K562 (cell line): ENCODE results near the gene SEPTIN12. TPM values are rescaled to one million over a fixed set of nuclear protein-coding genes. Genes with fewer than 3 reads are reported as not detected.

Source experiments
- BRF1 ChIP-seq: IDR thresholded peaks from 3 replicates; pipeline ENCODE4 v1.6.1; 2011; ENCODE audit warnings: borderline replicate concordance, mild to moderate bottlenecking; ENCODE audit not compliant: insufficient read length; ENCODE audit errors: extremely low read depth
- CHD1 ChIP-seq: fragments of 200-600 bp; sonication (generic); IDR thresholded peaks from one replicate; pipeline ENCODE4 v1.6.1; 2012; ENCODE audit warnings: mild to moderate bottlenecking, moderate library complexity, low read length, inconsistent platforms
- KLF16 ChIP-seq: IDR thresholded peaks from 2 replicates; pipeline ENCODE4 v1.6.1; 2016; ENCODE audit warnings: antibody characterized with exemption
- MYNN ChIP-seq, 2 experiments: sonication (generic); formaldehyde crosslinking in 1 of 2; IDR thresholded peaks; 2 replicates each; pipeline versions ENCODE4 v1.5.0 to v1.6.1; 2016 to 2020; ENCODE audit warnings: antibody characterized with exemption in 1 of 2, missing genetic modification reagents in 1 of 2
- RBM14 ChIP-seq: fragments of 200-400 bp; formaldehyde crosslinking; IDR thresholded peaks from 2 replicates; pipeline ENCODE4 v1.6.1; 2018; ENCODE audit warnings: low read depth, mild to moderate bottlenecking, low read length, moderate library complexity, borderline replicate concordance; ENCODE audit not compliant: insufficient read depth
- SIN3A ChIP-seq, 2 experiments: fragments of 150-350 bp in 1 of 2; IDR thresholded peaks; 2 replicates each; pipeline ENCODE4 v1.6.1; 2011 to 2016; ENCODE audit warnings: borderline replicate concordance in 2 of 2, low read depth in 2 of 2, low read length in 2 of 2, mild to moderate bottlenecking in 2 of 2, moderate library complexity in 2 of 2; ENCODE audit not compliant: control insufficient read depth in 1 of 2
- TAF9B ChIP-seq: fragments of 450-650 bp; IDR thresholded peaks from 2 replicates; pipeline ENCODE4 v1.6.1; 2018; ENCODE audit warnings: mild to moderate bottlenecking; ENCODE audit not compliant: partially characterized antibody
- TAL1 ChIP-seq: fragments of 450-650 bp; IDR thresholded peaks from 2 replicates; pipeline ENCODE4 v1.6.1; 2016; ENCODE audit warnings: mild to moderate bottlenecking
- ZBTB1 ChIP-seq: sonication (generic); formaldehyde crosslinking; IDR thresholded peaks from 2 replicates; pipeline ENCODE4 v1.8.1; 2023; ENCODE audit warnings: missing genetic modification reagents, low read depth, mild to moderate bottlenecking, borderline replicate concordance
- ZBTB7A ChIP-seq: IDR thresholded peaks from 2 replicates; pipeline ENCODE4 v1.6.1; 2011; ENCODE audit warnings: low read depth, mild to moderate bottlenecking, low read length, moderate library complexity, borderline replicate concordance; ENCODE audit not compliant: control insufficient read depth
- ZNF140 ChIP-seq: fragments of 250-450 bp; sonication (Bioruptor Pico); IDR thresholded peaks from 2 replicates; pipeline ENCODE4 v1.8.0; 2021; ENCODE audit warnings: moderate library complexity, mild to moderate bottlenecking, inconsistent platforms
- polyA plus RNA-seq, 8 experiments: library from polyadenylated mRNA; depleted of rRNA in 4 of 8; stranded (reverse) in 5 of 8; unstranded in 3 of 8; fragments of >200 nt; fragmentation: Nextera tagmentation in 2 of 8; fragmentation: Illumina TruSeq in 1 of 8; extraction: Ambion mirVana in 2 of 8; extraction: Trizol in 1 of 8; gene quantifications; 2 replicates each; pipeline versions ENCODE4 v1.2.1 to v1.2.3, GENCODE V29; 2011 to 2014; ENCODE audit warnings: inconsistent platforms in 1 of 8, missing spikeins in 1 of 8
- total RNA-seq, 7 experiments: library from RNA; depleted of rRNA in 6 of 7; stranded (reverse); fragments of >200 nt in 6 of 7; fragmentation: Illumina TruSeq in 2 of 7; extraction: Trizol in 2 of 7; gene quantifications; 2 replicates each; pipeline versions ENCODE4 v1.2.1 to v1.2.3, GENCODE V29; 2011 to 2021; ENCODE audit warnings: low replicate concordance in 1 of 7
- TF ChIP-seq, protein P1 (sequence below): sonication (generic); formaldehyde crosslinking; IDR thresholded peaks from 2 replicates; pipeline ENCODE4 v1.8.0; 2023; ENCODE audit warnings: missing genetic modification reagents, mild to moderate bottlenecking, borderline replicate concordance
- TF ChIP-seq, protein P2 (sequence below), 2 experiments: fragments of 450-650 bp; IDR thresholded peaks; 2 replicates each; pipeline ENCODE4 v1.6.1; 2018; ENCODE audit warnings: mild to moderate bottlenecking in 2 of 2, low read depth in 1 of 2; ENCODE audit not compliant: partially characterized antibody in 2 of 2
- TF ChIP-seq, protein P3 (sequence below): fragments of 250-450 bp; sonication (Bioruptor Pico); IDR thresholded peaks from 2 replicates; pipeline ENCODE4 v1.8.0; 2022; ENCODE audit warnings: inconsistent platforms, mild to moderate bottlenecking, moderate library complexity, borderline replicate concordance

SEPTIN12 gene
- total and polyA plus RNA-seq, 9 of the 15 experiments (the other 6 are each of a cell fraction or from before 2014, with no cell fraction given): not detected

DNA sequence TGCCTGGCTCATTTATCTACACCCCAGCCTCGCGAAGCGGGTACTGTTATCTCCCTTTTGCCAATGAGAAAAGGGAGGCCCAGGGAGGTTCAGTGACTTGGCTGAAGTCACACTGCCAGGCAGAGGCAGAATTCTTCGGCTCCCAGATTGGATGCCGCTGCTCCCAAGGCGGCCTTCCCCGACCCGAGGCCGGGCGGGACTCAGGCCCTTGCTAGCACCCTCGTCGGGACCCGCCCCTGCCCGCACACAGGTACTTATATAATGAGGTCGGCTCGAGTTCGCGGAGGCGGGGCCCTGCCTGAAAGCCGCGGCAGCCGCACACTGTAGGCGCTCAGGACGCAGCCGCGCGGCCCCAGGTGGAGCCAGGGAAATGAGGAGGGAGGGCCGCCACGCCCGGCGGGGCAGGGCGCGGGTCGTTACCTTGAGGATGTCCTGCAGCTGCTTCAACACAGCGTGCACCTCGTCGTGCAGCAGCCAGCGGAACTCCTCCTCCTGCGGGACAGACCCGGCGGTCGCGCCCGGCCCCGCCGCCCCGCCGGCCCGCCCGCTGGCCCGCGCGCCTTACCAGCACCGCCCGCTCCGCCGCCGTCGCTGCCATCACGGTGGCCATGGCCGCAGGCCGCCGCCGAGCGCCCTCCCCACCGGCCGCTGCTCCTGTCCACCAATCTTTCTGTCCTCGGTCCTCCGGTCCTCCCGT lies 14.0 kb upstream of the SEPTIN12 start, which contains the start of gene ROGDI (continued):
- TF ChIP-seq, protein P1, sequence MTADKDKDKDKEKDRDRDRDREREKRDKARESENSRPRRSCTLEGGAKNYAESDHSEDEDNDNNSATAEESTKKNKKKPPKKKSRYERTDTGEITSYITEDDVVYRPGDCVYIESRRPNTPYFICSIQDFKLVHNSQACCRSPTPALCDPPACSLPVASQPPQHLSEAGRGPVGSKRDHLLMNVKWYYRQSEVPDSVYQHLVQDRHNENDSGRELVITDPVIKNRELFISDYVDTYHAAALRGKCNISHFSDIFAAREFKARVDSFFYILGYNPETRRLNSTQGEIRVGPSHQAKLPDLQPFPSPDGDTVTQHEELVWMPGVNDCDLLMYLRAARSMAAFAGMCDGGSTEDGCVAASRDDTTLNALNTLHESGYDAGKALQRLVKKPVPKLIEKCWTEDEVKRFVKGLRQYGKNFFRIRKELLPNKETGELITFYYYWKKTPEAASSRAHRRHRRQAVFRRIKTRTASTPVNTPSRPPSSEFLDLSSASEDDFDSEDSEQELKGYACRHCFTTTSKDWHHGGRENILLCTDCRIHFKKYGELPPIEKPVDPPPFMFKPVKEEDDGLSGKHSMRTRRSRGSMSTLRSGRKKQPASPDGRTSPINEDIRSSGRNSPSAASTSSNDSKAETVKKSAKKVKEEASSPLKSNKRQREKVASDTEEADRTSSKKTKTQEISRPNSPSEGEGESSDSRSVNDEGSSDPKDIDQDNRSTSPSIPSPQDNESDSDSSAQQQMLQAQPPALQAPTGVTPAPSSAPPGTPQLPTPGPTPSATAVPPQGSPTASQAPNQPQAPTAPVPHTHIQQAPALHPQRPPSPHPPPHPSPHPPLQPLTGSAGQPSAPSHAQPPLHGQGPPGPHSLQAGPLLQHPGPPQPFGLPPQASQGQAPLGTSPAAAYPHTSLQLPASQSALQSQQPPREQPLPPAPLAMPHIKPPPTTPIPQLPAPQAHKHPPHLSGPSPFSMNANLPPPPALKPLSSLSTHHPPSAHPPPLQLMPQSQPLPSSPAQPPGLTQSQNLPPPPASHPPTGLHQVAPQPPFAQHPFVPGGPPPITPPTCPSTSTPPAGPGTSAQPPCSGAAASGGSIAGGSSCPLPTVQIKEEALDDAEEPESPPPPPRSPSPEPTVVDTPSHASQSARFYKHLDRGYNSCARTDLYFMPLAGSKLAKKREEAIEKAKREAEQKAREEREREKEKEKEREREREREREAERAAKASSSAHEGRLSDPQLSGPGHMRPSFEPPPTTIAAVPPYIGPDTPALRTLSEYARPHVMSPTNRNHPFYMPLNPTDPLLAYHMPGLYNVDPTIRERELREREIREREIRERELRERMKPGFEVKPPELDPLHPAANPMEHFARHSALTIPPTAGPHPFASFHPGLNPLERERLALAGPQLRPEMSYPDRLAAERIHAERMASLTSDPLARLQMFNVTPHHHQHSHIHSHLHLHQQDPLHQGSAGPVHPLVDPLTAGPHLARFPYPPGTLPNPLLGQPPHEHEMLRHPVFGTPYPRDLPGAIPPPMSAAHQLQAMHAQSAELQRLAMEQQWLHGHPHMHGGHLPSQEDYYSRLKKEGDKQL (CRISPR knock-in tag): no peak
- TF ChIP-seq RBM14: no peak
- TF ChIP-seq SIN3A (IDR thresholded peaks at IDR 0.05; ENCODE audit: borderline replicate concordance in 2 of 2, control insufficient read depth in 1 of 2, low read depth in 2 of 2, low read length in 2 of 2): peak; percentile 8 to 79; a peak in 2 of 4 replicates
- no peak for TF ChIP-seq TAL1
- peak; percentile 58; the same call in 1 of the 2 replicates for TF ChIP-seq ZBTB1 (CRISPR knock-in tag)
- TF ChIP-seq, protein P2, sequence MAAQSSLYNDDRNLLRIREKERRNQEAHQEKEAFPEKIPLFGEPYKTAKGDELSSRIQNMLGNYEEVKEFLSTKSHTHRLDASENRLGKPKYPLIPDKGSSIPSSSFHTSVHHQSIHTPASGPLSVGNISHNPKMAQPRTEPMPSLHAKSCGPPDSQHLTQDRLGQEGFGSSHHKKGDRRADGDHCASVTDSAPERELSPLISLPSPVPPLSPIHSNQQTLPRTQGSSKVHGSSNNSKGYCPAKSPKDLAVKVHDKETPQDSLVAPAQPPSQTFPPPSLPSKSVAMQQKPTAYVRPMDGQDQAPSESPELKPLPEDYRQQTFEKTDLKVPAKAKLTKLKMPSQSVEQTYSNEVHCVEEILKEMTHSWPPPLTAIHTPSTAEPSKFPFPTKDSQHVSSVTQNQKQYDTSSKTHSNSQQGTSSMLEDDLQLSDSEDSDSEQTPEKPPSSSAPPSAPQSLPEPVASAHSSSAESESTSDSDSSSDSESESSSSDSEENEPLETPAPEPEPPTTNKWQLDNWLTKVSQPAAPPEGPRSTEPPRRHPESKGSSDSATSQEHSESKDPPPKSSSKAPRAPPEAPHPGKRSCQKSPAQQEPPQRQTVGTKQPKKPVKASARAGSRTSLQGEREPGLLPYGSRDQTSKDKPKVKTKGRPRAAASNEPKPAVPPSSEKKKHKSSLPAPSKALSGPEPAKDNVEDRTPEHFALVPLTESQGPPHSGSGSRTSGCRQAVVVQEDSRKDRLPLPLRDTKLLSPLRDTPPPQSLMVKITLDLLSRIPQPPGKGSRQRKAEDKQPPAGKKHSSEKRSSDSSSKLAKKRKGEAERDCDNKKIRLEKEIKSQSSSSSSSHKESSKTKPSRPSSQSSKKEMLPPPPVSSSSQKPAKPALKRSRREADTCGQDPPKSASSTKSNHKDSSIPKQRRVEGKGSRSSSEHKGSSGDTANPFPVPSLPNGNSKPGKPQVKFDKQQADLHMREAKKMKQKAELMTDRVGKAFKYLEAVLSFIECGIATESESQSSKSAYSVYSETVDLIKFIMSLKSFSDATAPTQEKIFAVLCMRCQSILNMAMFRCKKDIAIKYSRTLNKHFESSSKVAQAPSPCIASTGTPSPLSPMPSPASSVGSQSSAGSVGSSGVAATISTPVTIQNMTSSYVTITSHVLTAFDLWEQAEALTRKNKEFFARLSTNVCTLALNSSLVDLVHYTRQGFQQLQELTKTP (IDR thresholded peaks at IDR 0.05; ENCODE audit: low read depth in 1 of 2, partially characterized antibody in 2 of 2): no peak
- peak; percentile 19; the same call in 1 of the 2 replicates for TF ChIP-seq MYNN (IDR thresholded peaks at IDR 0.05)
- no peak for TF ChIP-seq MYNN (CRISPR knock-in tag; IDR thresholded peaks at IDR 0.05)
- peak; percentile 32; the same call in 1 of the 2 replicates for TF ChIP-seq ZBTB7A
- TF ChIP-seq, protein P3, sequence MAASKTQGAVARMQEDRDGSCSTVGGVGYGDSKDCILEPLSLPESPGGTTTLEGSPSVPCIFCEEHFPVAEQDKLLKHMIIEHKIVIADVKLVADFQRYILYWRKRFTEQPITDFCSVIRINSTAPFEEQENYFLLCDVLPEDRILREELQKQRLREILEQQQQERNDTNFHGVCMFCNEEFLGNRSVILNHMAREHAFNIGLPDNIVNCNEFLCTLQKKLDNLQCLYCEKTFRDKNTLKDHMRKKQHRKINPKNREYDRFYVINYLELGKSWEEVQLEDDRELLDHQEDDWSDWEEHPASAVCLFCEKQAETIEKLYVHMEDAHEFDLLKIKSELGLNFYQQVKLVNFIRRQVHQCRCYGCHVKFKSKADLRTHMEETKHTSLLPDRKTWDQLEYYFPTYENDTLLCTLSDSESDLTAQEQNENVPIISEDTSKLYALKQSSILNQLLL (CRISPR knock-in tag): no peak
- no peak for TF ChIP-seq ZNF140 (CRISPR knock-in tag)
- no peak for TF ChIP-seq CHD1
- TF ChIP-seq BRF1: no peak
- no peak for TF ChIP-seq TAF9B
- no peak for TF ChIP-seq KLF16
